Epithelial cell of esophagus (primary cell): ENCODE measurements around the gene TENT4A.

ENCODE experiments used
- DNase-seq: peaks from one replicate; pipeline ENCODE4 v3.0.0; 2010; ENCODE audit warnings: low read depth
- H3K4me3 ChIP-seq: 2 replicates; pipeline ENCODE4 v1.5.1; 2011; ENCODE audit warnings: mild to moderate bottlenecking, low read length, control low read depth
- TF ChIP-seq, protein P1 (sequence below): IDR thresholded peaks from 2 replicates; pipeline ENCODE4 v1.5.1; 2011; ENCODE audit warnings: low read depth, mild to moderate bottlenecking, low read length, control low read depth, inconsistent platforms; ENCODE audit not compliant: insufficient read depth; ENCODE audit errors: missing control alignments

TENT4A gene

GRCh38 chr5:6760686-6761085 lies 47.5 kb downstream of the TENT4A start:
- no peak overlapping the region for H3K4me3 ChIP-seq
- DNase-seq, result no peak
- TF ChIP-seq, protein P1, sequence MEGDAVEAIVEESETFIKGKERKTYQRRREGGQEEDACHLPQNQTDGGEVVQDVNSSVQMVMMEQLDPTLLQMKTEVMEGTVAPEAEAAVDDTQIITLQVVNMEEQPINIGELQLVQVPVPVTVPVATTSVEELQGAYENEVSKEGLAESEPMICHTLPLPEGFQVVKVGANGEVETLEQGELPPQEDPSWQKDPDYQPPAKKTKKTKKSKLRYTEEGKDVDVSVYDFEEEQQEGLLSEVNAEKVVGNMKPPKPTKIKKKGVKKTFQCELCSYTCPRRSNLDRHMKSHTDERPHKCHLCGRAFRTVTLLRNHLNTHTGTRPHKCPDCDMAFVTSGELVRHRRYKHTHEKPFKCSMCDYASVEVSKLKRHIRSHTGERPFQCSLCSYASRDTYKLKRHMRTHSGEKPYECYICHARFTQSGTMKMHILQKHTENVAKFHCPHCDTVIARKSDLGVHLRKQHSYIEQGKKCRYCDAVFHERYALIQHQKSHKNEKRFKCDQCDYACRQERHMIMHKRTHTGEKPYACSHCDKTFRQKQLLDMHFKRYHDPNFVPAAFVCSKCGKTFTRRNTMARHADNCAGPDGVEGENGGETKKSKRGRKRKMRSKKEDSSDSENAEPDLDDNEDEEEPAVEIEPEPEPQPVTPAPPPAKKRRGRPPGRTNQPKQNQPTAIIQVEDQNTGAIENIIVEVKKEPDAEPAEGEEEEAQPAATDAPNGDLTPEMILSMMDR, result no peak

- DNase-seq, result no peak
- H3K4me3 ChIP-seq, result no peak overlapping the region
- TF ChIP-seq, protein P1, result no peak
Observed at GRCh38 chr5:6761333-6761732, 48.1 kb downstream of the TENT4A start.

- TF ChIP-seq, protein P1, result no peak
- no peak overlapping the region for H3K4me3 ChIP-seq
- DNase-seq, result no peak
Observed at GRCh38 chr5:6762116-6762515, 48.9 kb downstream of the TENT4A start.

GRCh38 chr5:6762697-6763096 lies 49.5 kb downstream of the TENT4A start:
- no peak for DNase-seq
- no peak overlapping the region for H3K4me3 ChIP-seq
- TF ChIP-seq, protein P1, result no peak

DNA sequence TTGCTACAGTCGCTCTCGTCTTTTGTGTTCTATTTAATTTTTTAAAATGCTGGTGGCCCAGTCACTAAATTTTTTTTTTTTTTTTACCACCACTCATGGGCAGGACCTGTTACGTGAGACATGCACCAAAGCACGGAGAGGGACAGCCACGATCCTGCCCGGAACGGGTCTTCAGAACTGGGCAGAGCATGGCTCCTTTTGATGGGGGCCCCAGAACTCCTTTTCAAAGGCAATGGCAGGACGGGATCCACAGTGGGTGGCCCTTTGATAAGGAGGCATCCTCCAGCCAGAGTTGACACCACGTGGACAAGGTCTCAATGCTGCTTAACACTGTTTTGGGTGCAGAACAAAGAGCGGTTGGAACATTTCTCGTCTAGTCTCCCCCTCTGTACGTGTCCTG lies 50.0 kb downstream of the TENT4A start:
- H3K4me3 ChIP-seq, result no peak overlapping the region
- TF ChIP-seq, protein P1, result no peak

DNA sequence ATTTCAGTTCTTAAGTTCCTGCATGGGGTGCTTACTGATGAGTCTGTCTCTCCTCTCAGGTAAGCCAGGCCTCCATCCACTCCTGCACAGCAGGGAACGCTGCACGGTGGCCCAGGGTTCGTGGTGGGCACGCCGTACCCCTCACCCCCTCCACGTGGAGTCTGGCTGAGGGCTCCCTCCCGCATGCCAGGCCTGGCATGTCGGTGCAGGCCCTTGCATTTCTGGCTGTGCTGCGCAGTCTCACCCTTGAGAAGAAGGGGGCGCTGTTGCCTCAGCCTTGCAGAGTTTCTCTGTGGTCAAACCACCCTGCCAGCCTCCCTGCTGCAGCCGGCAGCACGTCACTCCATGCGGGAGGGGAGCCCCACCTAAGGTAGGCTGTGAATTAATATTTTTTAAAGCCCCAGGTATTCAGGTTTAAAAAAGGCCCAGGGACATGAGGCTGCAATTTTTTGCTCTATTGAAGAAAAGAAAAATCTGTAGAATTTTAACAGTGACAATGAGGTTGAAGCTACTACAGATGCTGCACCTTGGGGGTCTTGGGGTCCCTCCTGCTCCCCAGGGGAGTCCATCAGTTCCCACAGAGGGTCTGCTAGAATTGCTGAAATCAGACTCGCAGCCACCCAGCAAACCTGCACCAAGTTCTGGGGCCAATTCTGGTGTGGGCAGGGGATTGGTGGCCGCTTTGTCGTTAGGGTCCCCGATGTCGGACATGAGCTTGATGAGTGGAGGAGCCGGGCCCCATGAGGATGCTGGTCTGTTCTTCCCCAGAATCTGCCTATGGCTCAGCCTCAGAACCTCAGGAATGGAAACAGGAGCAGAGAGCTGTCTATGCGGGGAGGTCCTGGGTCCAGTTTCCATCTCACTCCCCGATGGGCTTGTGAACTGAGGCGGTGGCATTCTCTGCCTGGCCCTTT lies 52.6 kb downstream of the TENT4A start:
- TF ChIP-seq, protein P1, result peak; percentile 89
- peak overlapping the region; percentile 15 for H3K4me3 ChIP-seq
- peak; percentile 91 for DNase-seq

More for the DNA sequence above, 50.0 kb downstream of the TENT4A start:
- no peak for DNase-seq
